IMR-90 (cell line): ENCODE results near the gene DUSP28. TPM values are rescaled to one million over a fixed set of nuclear protein-coding genes. Genes with fewer than 3 reads are reported as not detected.

Source experiments
- ATAC-seq: fragments of 200-7000 bp; cut with Tn5 transposase; 2 replicates; pipeline ENCODE4 v1.9.1; 2020; ENCODE audit warnings: low read depth, mild to moderate bottlenecking, moderate library complexity
- BruUV-seq: library from RNA; stranded (reverse); fragments of 400-500 nt; replicated peaks from 2 replicates; lab custom pipeline; 2021; lab: Mats Ljungman, UMichigan
- CTCF ChIA-PET: fragments of 300-600 bp; formaldehyde crosslinking; extraction: SDS; loops from one replicate; lab custom pipeline; 2021; ENCODE audit warnings: antibody characterized with exemption; lab: Yijun Ruan, JAX
- POLR2A ChIA-PET: fragments of 300-600 bp; sonication (Branson Sonifier 250); formaldehyde crosslinking; loops from one replicate; lab custom pipeline; 2022; ENCODE audit warnings: antibody characterized with exemption; ENCODE audit not compliant: unreplicated experiment; lab: Charles Lee
- DNase-seq: peaks from one replicate; pipeline ENCODE4 v3.0.0; 2013
- H2AFZ ChIP-seq: replicated peaks from 2 replicates; pipeline ENCODE3; 2013; ENCODE audit warnings: low read length, mild to moderate bottlenecking; ENCODE audit not compliant: poor library complexity
- H2AK5ac ChIP-seq: 2 replicates; pipeline ENCODE4 v1.6.1; 2013; ENCODE audit warnings: low read depth, low read length, inconsistent platforms
- H2AK9ac ChIP-seq: replicated peaks from 2 replicates; pipeline ENCODE3; 2013; ENCODE audit warnings: mild to moderate bottlenecking, low read depth, low read length, moderate library complexity; ENCODE audit not compliant: poor library complexity
- H2BK120ac ChIP-seq: 2 replicates; pipeline ENCODE4 v1.6.1; 2013; ENCODE audit warnings: low read depth, low read length, inconsistent platforms
- H2BK15ac ChIP-seq: 3 replicates; pipeline ENCODE4 v1.6.1; 2013; ENCODE audit warnings: low read depth, low read length, inconsistent platforms
- H2BK20ac ChIP-seq: 2 replicates; pipeline ENCODE4 v1.6.1; 2013; ENCODE audit warnings: low read depth, mild to moderate bottlenecking, inconsistent platforms, low read length, moderate library complexity
- H2BK5ac ChIP-seq: 2 replicates; pipeline ENCODE4 v1.6.1; 2013; ENCODE audit warnings: mild to moderate bottlenecking, low read depth, low read length, inconsistent platforms; ENCODE audit not compliant: poor library complexity, severe bottlenecking
- H3K14ac ChIP-seq: replicated peaks from 2 replicates; pipeline ENCODE4 v1.6.1; 2013; ENCODE audit warnings: low read depth, low read length, inconsistent platforms
- H3K18ac ChIP-seq: 2 replicates; pipeline ENCODE4 v1.6.1; 2013; ENCODE audit warnings: low read depth, low read length, control low read depth
- H3K23ac ChIP-seq: 2 replicates; pipeline ENCODE4 v1.6.1; 2013; ENCODE audit warnings: low read depth, low read length, inconsistent platforms
- H3K27ac ChIP-seq: 2 replicates; pipeline ENCODE4 v1.5.1; 2013; ENCODE audit warnings: mild to moderate bottlenecking, control low read depth, low read length; ENCODE audit not compliant: insufficient read depth
- H3K27me3 ChIP-seq: 2 replicates; pipeline ENCODE4 v1.6.1; 2013; ENCODE audit warnings: low read length; ENCODE audit not compliant: control insufficient read depth, insufficient read depth
- H3K36me3 ChIP-seq: 2 replicates; pipeline ENCODE4 v1.6.1; 2013; ENCODE audit warnings: low read length, mixed read lengths; ENCODE audit not compliant: control insufficient read depth, insufficient read depth
- H3K4ac ChIP-seq: 2 replicates; pipeline ENCODE4 v1.6.1; 2013; ENCODE audit warnings: low read depth, low read length, inconsistent platforms
- H3K4me1 ChIP-seq: 2 replicates; pipeline ENCODE4 v1.6.1; 2013; ENCODE audit warnings: low read length, mixed read lengths; ENCODE audit not compliant: control insufficient read depth, insufficient read depth
- H3K4me2 ChIP-seq: 2 replicates; pipeline ENCODE4 v1.6.1; 2013; ENCODE audit warnings: low read depth, mild to moderate bottlenecking, control low read depth, low read length, moderate library complexity
- H3K4me3 ChIP-seq: 2 replicates; pipeline ENCODE4 v1.5.1; 2013; ENCODE audit warnings: low read depth, mild to moderate bottlenecking, control low read depth, low read length, moderate library complexity; ENCODE audit not compliant: insufficient read depth
- H3K56ac ChIP-seq: 2 replicates; pipeline ENCODE4 v1.6.1; 2013; ENCODE audit warnings: low read length, inconsistent platforms; ENCODE audit not compliant: insufficient read depth; ENCODE audit errors: extremely low read depth
- H3K79me1 ChIP-seq, 2 experiments: 2 replicates each; pipeline ENCODE4 v1.6.1; 2013; ENCODE audit warnings: low read length in 2 of 2, inconsistent platforms in 1 of 2, low read depth in 1 of 2
- H3K9ac ChIP-seq: 2 replicates; pipeline ENCODE4 v1.6.1; 2013; ENCODE audit warnings: low read depth, low read length, control low read depth
- H3K9me1 ChIP-seq: 2 replicates; pipeline ENCODE4 v1.6.1; 2013; ENCODE audit warnings: low read length, inconsistent platforms; ENCODE audit not compliant: insufficient read depth
- H3K9me3 ChIP-seq: 2 replicates; pipeline ENCODE4 v1.6.1; 2013; ENCODE audit warnings: low read length; ENCODE audit not compliant: control insufficient read depth, insufficient read depth
- H4K20me1 ChIP-seq: 2 replicates; pipeline ENCODE4 v1.6.1; 2013; ENCODE audit warnings: low read length, inconsistent platforms; ENCODE audit not compliant: insufficient read depth
- H4K5ac ChIP-seq: 2 replicates; pipeline ENCODE4 v1.6.1; 2013; ENCODE audit warnings: mild to moderate bottlenecking, low read depth, low read length, control low read depth
- H4K8ac ChIP-seq, 2 experiments: 2 replicates each; pipeline ENCODE4 v1.6.1; 2013; ENCODE audit warnings: low read depth in 2 of 2, low read length in 2 of 2, control low read depth in 1 of 2, inconsistent platforms in 1 of 2
- H4K91ac ChIP-seq: 2 replicates; pipeline ENCODE4 v1.6.1; 2013; ENCODE audit warnings: low read depth, low read length, inconsistent platforms; ENCODE audit not compliant: insufficient read depth
- BHLHE40 ChIP-seq: fragments of 150-350 bp; IDR thresholded peaks from 2 replicates; pipeline ENCODE4 v1.6.1; 2016; ENCODE audit warnings: mild to moderate bottlenecking, low read depth, low read length
- CEBPB ChIP-seq: IDR thresholded peaks from 2 replicates; pipeline ENCODE4 v1.6.1; 2012; ENCODE audit warnings: low read depth, low read length, improper control_type of control experiment
- CHD1 ChIP-seq: IDR thresholded peaks from 2 replicates; pipeline ENCODE4 v1.6.1; 2012; ENCODE audit warnings: low read depth, low read length, improper control_type of control experiment
- CTCF ChIP-seq: conservative IDR thresholded peaks from 2 replicates; pipeline ENCODE4 v1.5.1; 2012; ENCODE audit warnings: mild to moderate bottlenecking, low read depth, low read length, improper control_type of control experiment
- ELK1 ChIP-seq: fragments of 150-350 bp; IDR thresholded peaks from 2 replicates; pipeline ENCODE4 v1.6.1; 2016; ENCODE audit warnings: low read depth, mild to moderate bottlenecking, low read length, moderate library complexity, borderline replicate concordance
- FOS ChIP-seq: fragments of 150-350 bp; IDR thresholded peaks from 2 replicates; pipeline ENCODE4 v1.6.1; 2016; ENCODE audit warnings: low read depth, low read length
- MAFK ChIP-seq: IDR thresholded peaks from 2 replicates; pipeline ENCODE4 v1.6.1; 2012; ENCODE audit warnings: low read depth, low read length, improper control_type of control experiment
- MAZ ChIP-seq: IDR thresholded peaks from 2 replicates; pipeline ENCODE4 v1.6.1; 2012; ENCODE audit warnings: low read depth, mild to moderate bottlenecking, low read length, improper control_type of control experiment, moderate library complexity, borderline replicate concordance
- MXI1 ChIP-seq: IDR thresholded peaks from 2 replicates; pipeline ENCODE4 v1.6.1; 2012; ENCODE audit warnings: low read depth, mild to moderate bottlenecking, low read length, moderate library complexity, borderline replicate concordance
- NFE2L2 ChIP-seq: fragments of 150-350 bp; IDR thresholded peaks from 2 replicates; pipeline ENCODE4 v1.6.1; 2016; ENCODE audit warnings: low read depth, mild to moderate bottlenecking, low read length
- POLR2A ChIP-seq: IDR thresholded peaks from 2 replicates; pipeline ENCODE4 v1.6.1; 2012; ENCODE audit warnings: mild to moderate bottlenecking, low read depth, low read length
- RCOR1 ChIP-seq: IDR thresholded peaks from 2 replicates; pipeline ENCODE4 v1.6.1; 2012; ENCODE audit warnings: mild to moderate bottlenecking, low read length, improper control_type of control experiment; ENCODE audit not compliant: insufficient replicate concordance
- RFX5 ChIP-seq: IDR thresholded peaks from 2 replicates; pipeline ENCODE4 v1.8.0; 2012; ENCODE audit warnings: low read depth, mild to moderate bottlenecking, low read length, moderate library complexity
- USF2 ChIP-seq: fragments of 150-350 bp; IDR thresholded peaks from 2 replicates; pipeline ENCODE4 v1.6.1; 2017; ENCODE audit warnings: mild to moderate bottlenecking, antibody characterized with exemption, low read length, low read depth
- WGBS, 2 experiments: methylation state at CpG; one replicate each; pipeline versions ENCODE4 v1.1.5 to v1.1.7; 2013; ENCODE audit warnings: missing lambda C conversion rate in 2 of 2; ENCODE audit not compliant: insufficient read length in 1 of 2; ENCODE audit errors: extremely low coverage in 2 of 2; 5-methylcytosine and 5-hydroxymethylcytosine counted together
- dilution Hi-C: fragments of 300-500 bp; cut with HindIII; formaldehyde crosslinking; loops from one replicate; pipeline ENCODE4 v1.14.3; 2018; ENCODE audit warnings: low sequenced_read_pairs; ENCODE audit not compliant: unreplicated experiment
- in situ Hi-C: fragments of 300-500 bp; cut with MboI; formaldehyde crosslinking; loops from 3 replicates; pipeline ENCODE4 v1.14.3; 2019; ENCODE audit warnings: low sequenced_read_pairs, inconsistent platforms, mixed read lengths
- intact Hi-C: fragments of 100-400 bp; cut with micrococcal nuclease; formaldehyde crosslinking; loops from 2 replicates; pipeline ENCODE4 v1.10.0; 2022
- polyA plus RNA-seq, 3 experiments: library from polyadenylated mRNA; depleted of rRNA; stranded (reverse); fragments of >200 nt; gene quantifications; 2 replicates each; pipeline ENCODE4 v1.2.3, GENCODE V29; 2012; ENCODE audit warnings: low replicate concordance in 1 of 3
- total RNA-seq: library from RNA; depleted of rRNA; stranded (reverse); fragments of >200 nt; gene quantifications from 2 replicates; pipeline ENCODE4 v1.2.3, GENCODE V29; 2012

DUSP28 gene
- total and polyA plus RNA-seq, 2 of the 4 experiments (the other 2 are of a cell fraction) = 1.1 to 3.3 TPM

DNA sequence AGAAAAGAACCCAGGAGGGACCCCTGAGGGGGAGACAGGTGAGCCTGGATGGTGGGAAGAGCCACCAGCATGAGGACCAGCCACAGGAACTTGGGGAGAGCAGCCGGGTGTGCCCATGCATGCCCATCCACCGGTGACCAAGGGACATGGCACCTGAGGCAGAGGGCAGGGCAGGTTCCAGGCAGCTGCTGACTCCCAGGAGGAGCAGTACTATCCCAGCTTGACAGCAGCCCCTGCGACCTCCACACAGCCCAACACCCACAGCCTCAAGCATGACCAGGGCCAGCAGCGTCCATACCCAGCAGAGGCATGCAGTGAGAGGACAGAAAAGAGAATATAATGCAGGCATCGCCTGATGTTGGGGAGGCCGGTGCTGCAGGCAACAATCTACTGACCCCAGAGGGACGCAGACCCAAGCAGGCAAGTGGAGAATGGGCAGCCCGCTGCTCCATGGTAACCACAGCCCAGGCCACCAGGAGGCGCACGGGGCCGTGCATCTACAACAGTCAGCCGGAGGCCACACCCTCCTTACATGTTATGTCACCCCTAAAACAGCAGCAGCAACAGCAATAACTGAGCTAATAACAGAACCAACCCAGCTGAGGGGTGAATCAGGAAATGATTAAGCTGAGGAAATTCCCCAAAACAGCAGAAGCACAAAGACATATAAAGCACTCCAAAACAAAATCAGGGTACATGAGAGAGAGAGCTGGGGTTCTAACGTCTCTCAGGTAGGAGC is 46.4 kb upstream of the DUSP28 start:
- H4K8ac ChIP-seq = no peak overlapping the region
- H3K23ac ChIP-seq = no peak overlapping the region
- no peak overlapping the region for H3K56ac ChIP-seq
- H3K36me3 ChIP-seq = no peaks in the 10 kb centered on the region
- no peaks in the 10 kb centered on the region for H3K9me1 ChIP-seq
- no TSS peak for BruUV-seq
- no peak overlapping the region for H2BK120ac ChIP-seq
- H3K79me1 ChIP-seq = no peaks in the 10 kb centered on the region
- dilution Hi-C loops = no loop called here
- no peak overlapping the region for H3K4me2 ChIP-seq
- H2BK5ac ChIP-seq = no peak overlapping the region
- no peak overlapping the region for H3K14ac ChIP-seq
- DNase-seq = peak; percentile 88
- H3K4ac ChIP-seq = no peak overlapping the region
- 0 out of 2 replicates have a peak, but pooled peaks cover 3% of the 10 kb centered on the region for H4K20me1 ChIP-seq
- no peak overlapping the region for H3K9ac ChIP-seq
- in situ Hi-C loops = no loop called here
- H3K27ac ChIP-seq = no peak overlapping the region
- POLR2A ChIA-PET = interaction anchor here (0.6 kb wide), 1 partner anchor 73 kb away, joined by 3 read pairs; the partner anchor contains the start of gene CAPN10
- H3K4me3 ChIP-seq = no peak overlapping the region
- H3K4me1 ChIP-seq = peaks cover 1% of the 10 kb centered on the region; the same call in 1 of the 2 replicates
- H2AK5ac ChIP-seq = no peak overlapping the region
- no peak overlapping the region for H2BK15ac ChIP-seq
- no peak overlapping the region for H4K5ac ChIP-seq
- CTCF ChIA-PET = interaction anchor here (0.7 to 1.1 kb wide), 5 partner anchors 9 to 362 kb away, joined by 3 to 7 read pairs (median 4); no protein-coding TSS in a partner anchor
- H4K91ac ChIP-seq = no peak overlapping the region
- intact Hi-C loops = loop anchor here (1.0 to 5.0 kb wide), 2 partner anchors 189 to 327 kb away; no protein-coding TSS in a partner anchor
- no peak overlapping the region for H2BK20ac ChIP-seq
- H2AK9ac ChIP-seq = peak overlapping the region; percentile 38
- no peak overlapping the region for H3K18ac ChIP-seq
- H3K27me3 ChIP-seq = no peaks in the 10 kb centered on the region
- WGBS, 2 experiments = 48% methylated on average over 4 of the region's 13 CpGs; no CpG with 5 or more reads in 1 of the 2 experiments
- ATAC-seq = peak; percentile 100
- H2AFZ ChIP-seq = peak overlapping the region; percentile 74
- H3K9me3 ChIP-seq = no peaks in the 10 kb centered on the region
- TF ChIP-seq BHLHE40 (no peak), FOS (0 out of 2 replicates have a peak, but pooled peaks have one; percentile 11), ELK1 (no peak), CTCF (peak; percentile 95), USF2 (no peak), CEBPB (peak; percentile 13; the same call in 1 of the 2 replicates), MAFK (no peak), CHD1 (no peak), RFX5 (peak; percentile 73), MXI1 (no peak), NFE2L2 (no peak), RCOR1 (no peak), POLR2A (0 out of 2 replicates have a peak, but pooled peaks have one; percentile 32), MAZ (peak; percentile 65; the same call in 1 of the 2 replicates)
